Calu3 (cell line): ENCODE results near the gene ABCB10. TPM values are rescaled to one million over a fixed set of nuclear protein-coding genes. Genes with fewer than 3 reads are reported as not detected.

Source experiments
- BruUV-seq: library from RNA; stranded (reverse); fragments of 400-500 nt; replicated peaks from 2 replicates; lab custom pipeline; 2021; lab: Mats Ljungman, UMichigan
- CTCF ChIA-PET: fragments of 300-600 bp; sonication (Branson Sonifier 250); formaldehyde crosslinking; loops from one replicate; lab custom pipeline; 2022; ENCODE audit warnings: antibody characterized with exemption; lab: Charles Lee
- DNase-seq: peaks from one replicate; pipeline ENCODE4 v3.0.0; 2022
- H3K27ac Mint-ChIP-seq: one replicate; pipeline ENCODE4 v1.8.0; 2022; ENCODE audit warnings: mixed read lengths; ENCODE audit not compliant: unreplicated experiment
- H3K27me3 Mint-ChIP-seq: one replicate; pipeline ENCODE4 v1.8.0; 2022; ENCODE audit warnings: mixed read lengths; ENCODE audit not compliant: unreplicated experiment
- H3K36me3 Mint-ChIP-seq: one replicate; pipeline ENCODE4 v1.8.0; 2022; ENCODE audit warnings: mild to moderate bottlenecking, moderate library complexity, mixed read lengths; ENCODE audit not compliant: insufficient read depth, unreplicated experiment
- H3K4me1 Mint-ChIP-seq: one replicate; pipeline ENCODE4 v1.8.0; 2022; ENCODE audit warnings: mild to moderate bottlenecking, low read depth, mixed read lengths; ENCODE audit not compliant: unreplicated experiment
- H3K4me3 Mint-ChIP-seq: one replicate; pipeline ENCODE4 v1.8.0; 2022; ENCODE audit warnings: mild to moderate bottlenecking, low read depth, moderate library complexity, mixed read lengths; ENCODE audit not compliant: unreplicated experiment
- H3K9me3 Mint-ChIP-seq: one replicate; pipeline ENCODE4 v1.8.0; 2022; ENCODE audit warnings: low read depth, mixed read lengths; ENCODE audit not compliant: unreplicated experiment
- CTCF ChIP-seq: fragments of 200-600 bp; IDR thresholded peaks from one replicate; pipeline ENCODE4 v1.8.0; 2022; ENCODE audit warnings: antibody characterized with exemption; ENCODE audit not compliant: unreplicated experiment
- intact Hi-C: fragments of 100-400 bp; cut with micrococcal nuclease; formaldehyde crosslinking; loops from one replicate; pipeline ENCODE4 v1.10.0; 2022; ENCODE audit not compliant: unreplicated experiment
- total RNA-seq: library from RNA; stranded (reverse); gene quantifications from 2 replicates; pipeline ENCODE4 v1.2.3, GENCODE V29; 2022

ABCB10 gene
- total RNA-seq, 1 experiment from 2014 or later: 19.9 TPM

- Mint-ChIP-seq H3K9me3 (no peaks in the 10 kb centered on the region), H3K36me3 (peaks cover 12% of the 10 kb centered on the region), H3K27ac (no peak overlapping the region), H3K4me1 (no peaks in the 10 kb centered on the region), H3K27me3 (no peaks in the 10 kb centered on the region), H3K4me3 (no peak overlapping the region)
- no TSS peak for BruUV-seq
- DNase-seq: no peak
- intact Hi-C loops: no loop called here
- CTCF ChIA-PET: interaction anchor here (1.1 kb wide), 1 partner anchor 15 kb away, joined by 3 read pairs; no protein-coding TSS in a partner anchor
- TF ChIP-seq CTCF: no peak
Measured at GRCh38 chr1:229531326-229531725, 27.2 kb downstream of the ABCB10 start.

- CTCF ChIA-PET: interaction anchor here (0.6 to 0.9 kb wide), 3 partner anchors 9 to 846 kb away, joined by 3 to 5 read pairs (median 3); no protein-coding TSS in a partner anchor
- Mint-ChIP-seq H3K4me3 (no peak overlapping the region), H3K4me1 (no peaks in the 10 kb centered on the region), H3K9me3 (no peaks in the 10 kb centered on the region), H3K27me3 (no peaks in the 10 kb centered on the region), H3K27ac (no peak overlapping the region), H3K36me3 (peaks cover 12% of the 10 kb centered on the region)
- intact Hi-C loops: no loop called here
- no TSS peak for BruUV-seq
- DNase-seq: no peak
- no peak for TF ChIP-seq CTCF
Measured at GRCh38 chr1:229529639-229530038, 28.9 kb downstream of the ABCB10 start.

- Mint-ChIP-seq H3K9me3 (no peaks in the 10 kb centered on the region), H3K4me1 (no peaks in the 10 kb centered on the region), H3K27ac (no peak overlapping the region), H3K4me3 (no peak overlapping the region), H3K36me3 (peaks cover 12% of the 10 kb centered on the region), H3K27me3 (no peaks in the 10 kb centered on the region)
- no peak for TF ChIP-seq CTCF
- intact Hi-C loops: no loop called here
- CTCF ChIA-PET: interaction anchor here (0.9 kb wide), 1 partner anchor 47 kb away, joined by 3 read pairs; no protein-coding TSS in a partner anchor
- DNase-seq: no peak
- no TSS peak for BruUV-seq
Measured at GRCh38 chr1:229526695-229527094, 31.8 kb downstream of the ABCB10 start.

GRCh38 chr1:229523052-229523451, 35.5 kb downstream of the ABCB10 start:
- no peaks in the 10 kb centered on the region for H3K27me3 Mint-ChIP-seq
- no peak overlapping the region for H3K4me3 Mint-ChIP-seq
- H3K4me1 Mint-ChIP-seq: no peaks in the 10 kb centered on the region
- BruUV-seq: no TSS peak
- no peaks in the 10 kb centered on the region for H3K9me3 Mint-ChIP-seq
- peaks cover 15% of the 10 kb centered on the region for H3K36me3 Mint-ChIP-seq
- H3K27ac Mint-ChIP-seq: no peak overlapping the region
- intact Hi-C loops: no loop called here
- no peak for TF ChIP-seq CTCF
- no peak for DNase-seq
- CTCF ChIA-PET: no interaction called here
